HepG2 (cell line): ENCODE results near the gene ZBTB45. TPM values are rescaled to one million over a fixed set of nuclear protein-coding genes. Genes with fewer than 3 reads are reported as not detected.
"Not testable (repeated sequence)": the region's sequence is repeated elsewhere in the genome, so short reads cannot be mapped to it uniquely, and the experiment has no call there.

Source experiments
- ATAC-seq: fragments of 200-7000 bp; cut with Tn5 transposase; 3 replicates; pipeline ENCODE4 v1.9.1; 2020; ENCODE audit warnings: mild to moderate bottlenecking, moderate library complexity
- BruUV-seq: library from RNA; stranded (reverse); fragments of 400-500 nt; replicated peaks from 2 replicates; lab custom pipeline; 2021; lab: Mats Ljungman, UMichigan
- CTCF ChIA-PET: fragments of 300-600 bp; formaldehyde crosslinking; extraction: SDS; loops from one replicate; lab custom pipeline; 2021; ENCODE audit warnings: low total read pairs, inconsistent platforms, low intra/inter-chr PET ratio; lab: Yijun Ruan, JAX
- POLR2A ChIA-PET: fragments of 350-600 bp; sonication (Branson Sonifier 250); formaldehyde crosslinking; loops from one replicate; lab custom pipeline; 2020; ENCODE audit warnings: antibody characterized with exemption, inconsistent platforms; lab: Yijun Ruan, JAX
- DNase-seq: peaks from one replicate; pipeline ENCODE4 v3.0.0-alpha.2; 2015; ENCODE audit warnings: low spot score
- FAIRE-seq: peaks from 3 replicates; lab custom pipeline; 2011; peaks lifted over from hg19 to GRCh38; lab: Jason Lieb, UNC
- H2AFZ ChIP-seq: one replicate; pipeline ENCODE4 v1.6.1; 2011; ENCODE audit warnings: low read length, inconsistent platforms
- H3K27ac ChIP-seq: fragments of 300-600 bp; 3 replicates; pipeline ENCODE4 v1.8.0; 2011; ENCODE audit warnings: mixed run types, mild to moderate bottlenecking, mixed read lengths, low read length, inconsistent platforms; ENCODE audit not compliant: insufficient read depth; ENCODE audit errors: extremely low read length
- H3K27me3 ChIP-seq, 2 experiments: fragments of 200-600 bp in 1 of 2; 2 replicates in 1 of 2; 3 replicates in 1 of 2; pipeline versions ENCODE4 v1.6.0 to v1.8.0; 2011; ENCODE audit warnings: low read length in 2 of 2, mild to moderate bottlenecking in 2 of 2, moderate library complexity in 2 of 2, inconsistent platforms in 1 of 2; ENCODE audit not compliant: insufficient read depth in 2 of 2, control insufficient read depth in 1 of 2
- H3K36me3 ChIP-seq, 2 experiments: fragments of 200-600 bp in 1 of 2; replicated peaks in 1 of 2; 2 replicates in 1 of 2; 3 replicates in 1 of 2; pipeline versions ENCODE4 v1.5.1 to v1.8.0; 2011; ENCODE audit warnings: low read length in 2 of 2, inconsistent platforms in 1 of 2; ENCODE audit not compliant: insufficient read depth in 2 of 2, control insufficient read depth in 1 of 2
- H3K4me1 ChIP-seq: 2 replicates; pipeline ENCODE4 v1.5.1; 2012; ENCODE audit warnings: low read length, inconsistent platforms; ENCODE audit not compliant: insufficient read depth
- H3K4me2 ChIP-seq: 2 replicates; pipeline ENCODE4 v1.6.0; 2011; ENCODE audit warnings: low read depth, low read length, inconsistent platforms
- H3K4me3 ChIP-seq, 3 experiments: fragments of 200-600 bp in 1 of 3; sonication (generic), shearing (Covaris generic) in 1 of 3; replicated peaks in 1 of 3; 2 replicates each; pipeline ENCODE4 v1.5.1; 2011 to 2016; ENCODE audit warnings: low read length in 3 of 3, inconsistent platforms in 2 of 3, low read depth in 2 of 3, mild to moderate bottlenecking in 2 of 3, control low read depth in 1 of 3, mixed read lengths in 1 of 3; ENCODE audit not compliant: insufficient read depth in 1 of 3
- H3K79me2 ChIP-seq: one replicate; pipeline ENCODE4 v1.6.1; 2011; ENCODE audit warnings: low read length, inconsistent platforms; ENCODE audit not compliant: insufficient read depth
- H3K9ac ChIP-seq: 2 replicates; pipeline ENCODE4 v1.6.0; 2011; ENCODE audit warnings: mild to moderate bottlenecking, low read depth, low read length, inconsistent platforms; ENCODE audit not compliant: insufficient read depth
- H3K9me3 ChIP-seq: 2 replicates; pipeline ENCODE4 v1.5.1; 2012; ENCODE audit warnings: mild to moderate bottlenecking, low read length
- H4K20me1 ChIP-seq: 2 replicates; pipeline ENCODE4 v1.6.0; 2011; ENCODE audit warnings: inconsistent platforms, mild to moderate bottlenecking, low read length, moderate library complexity; ENCODE audit not compliant: insufficient read depth
- HES4 ChIP-seq: sonication (generic); formaldehyde crosslinking; IDR thresholded peaks from 2 replicates; pipeline ENCODE4 v1.9.0; 2021; ENCODE audit warnings: mild to moderate bottlenecking, missing genetic modification reagents, borderline replicate concordance
- JUND ChIP-seq: sonication (generic); formaldehyde crosslinking; IDR thresholded peaks from 2 replicates; pipeline ENCODE4 v1.8.0; 2022; ENCODE audit warnings: mild to moderate bottlenecking, missing genetic modification reagents
- MNT ChIP-seq: fragments of 450-650 bp; IDR thresholded peaks from 2 replicates; pipeline ENCODE4 v1.6.1; 2016
- POGZ ChIP-seq: sonication (generic); formaldehyde crosslinking; IDR thresholded peaks from 2 replicates; pipeline ENCODE4 v1.4.0; 2020; ENCODE audit warnings: mild to moderate bottlenecking, missing genetic modification reagents
- XBP1 ChIP-seq: sonication (generic); formaldehyde crosslinking; IDR thresholded peaks from 2 replicates; pipeline ENCODE4 v1.5.0; 2020; ENCODE audit warnings: missing genetic modification reagents
- ZNF362 ChIP-seq: sonication (generic); formaldehyde crosslinking; IDR thresholded peaks from 2 replicates; pipeline ENCODE4 v1.4.0; 2020; ENCODE audit warnings: missing genetic modification reagents, mild to moderate bottlenecking, borderline replicate concordance
- ZNF460 ChIP-seq: sonication (generic); formaldehyde crosslinking; IDR thresholded peaks from 2 replicates; pipeline ENCODE4 v1.5.1; 2020; ENCODE audit warnings: missing genetic modification reagents, mild to moderate bottlenecking, borderline replicate concordance
- ZNF580 ChIP-seq: IDR thresholded peaks from 2 replicates; pipeline ENCODE4 v1.6.1; 2016; ENCODE audit warnings: low read depth, borderline replicate concordance
- ZNF704 ChIP-seq: sonication (generic); formaldehyde crosslinking; IDR thresholded peaks from 2 replicates; pipeline ENCODE4 v1.8.1; 2023; ENCODE audit warnings: mild to moderate bottlenecking, inconsistent platforms, moderate library complexity, missing genetic modification reagents, borderline replicate concordance
- WGBS: methylation state at CpG from one replicate; pipeline ENCODE4 v1.1.6; 2017; ENCODE audit warnings: low lambda C conversion rate; 5-methylcytosine and 5-hydroxymethylcytosine counted together
- in situ Hi-C: cut with HindIII; loops from 2 replicates; pipeline ENCODE4 v1.10.0; 2017; ENCODE audit warnings: low pct_unique_long_range_greater_than_20kb; ENCODE audit not compliant: extremely low pct_ligation_motif_present
- intact Hi-C: fragments of 100-400 bp; cut with micrococcal nuclease; formaldehyde crosslinking; loops from one replicate; pipeline ENCODE4 v1.10.0; 2022; ENCODE audit not compliant: unreplicated experiment
- polyA plus RNA-seq, 8 experiments: library from polyadenylated mRNA; depleted of rRNA in 3 of 8; stranded (reverse) in 7 of 8; unstranded in 1 of 8; fragments of >200 nt; fragmentation: Illumina TruSeq in 4 of 8; extraction: Trizol in 4 of 8; gene quantifications; 2 replicates each; pipeline versions ENCODE4 v1.2.1 to v1.2.3, GENCODE V29; 2011 to 2016; ENCODE audit warnings: low read depth in 4 of 8, missing spikeins in 1 of 8, mixed read lengths in 1 of 8; ENCODE audit not compliant: insufficient read depth in 1 of 8
- total RNA-seq, 5 experiments: library from RNA; depleted of rRNA; stranded (reverse); fragments of >200 nt; fragmentation: Illumina TruSeq; extraction: Trizol; gene quantifications; 2 replicates each; pipeline ENCODE4 v1.2.3, GENCODE V29; 2016; ENCODE audit warnings: low read depth in 1 of 5

Gene ZBTB45
- total and polyA plus RNA-seq, 2 of the 13 experiments (the other 11 are each of a cell fraction or from before 2014, with no cell fraction given), result 3.0 to 3.7 TPM

- TF ChIP-seq JUND (CRISPR knock-in tag), result no peak
Observed at GRCh38 chr19:58491393-58491792, 28.2 kb downstream of the ZBTB45 start (continued).

GRCh38 chr19:58484349-58484748 is 35.3 kb downstream of the ZBTB45 start:
- CTCF ChIA-PET, H3K4me1 ChIP-seq, ATAC-seq, BruUV-seq, H3K9me3 ChIP-seq, FAIRE-seq, H2AFZ ChIP-seq, H4K20me1 ChIP-seq, H3K27me3 ChIP-seq, H3K27ac ChIP-seq, H3K4me2 ChIP-seq, H3K9ac ChIP-seq, POLR2A ChIA-PET, intact Hi-C loops, H3K79me2 ChIP-seq, H3K4me3 ChIP-seq, DNase-seq, in situ Hi-C loops: not testable (repeated sequence)
- peaks cover 1 to 18% of the 10 kb centered on the region in 2 experiments; a peak in 2 of 5 replicates for H3K36me3 ChIP-seq
- 93% methylated on average over 5 of the region's 5 CpGs for WGBS
- TF ChIP-seq ZNF460 (CRISPR knock-in tag), result peak; percentile 79; the same call in 1 of the 2 replicates
- peak; percentile 64 for TF ChIP-seq ZNF362 (CRISPR knock-in tag)

- Histone ChIP-seq H2AFZ (no peak overlapping the region), H3K79me2 (no peaks in the 10 kb centered on the region), H3K4me1 (no peaks in the 10 kb centered on the region), H3K4me3 (no peak overlapping the region), H3K27me3 (no peaks in the 10 kb centered on the region), H4K20me1 (no peaks in the 10 kb centered on the region), H3K4me2 (no peak overlapping the region), H3K27ac (no peak overlapping the region), H3K36me3 (peaks cover 1 to 18% of the 10 kb centered on the region in 2 experiments; a peak in 2 of 5 replicates), H3K9me3 (no peaks in the 10 kb centered on the region), H3K9ac (no peak overlapping the region)
- BruUV-seq, result no TSS peak
- ChIA-PET CTCF (no interaction called here), POLR2A (no interaction called here)
- FAIRE-seq, result no peak
- 100% methylated on average over 2 of the region's 2 CpGs for WGBS
- intact Hi-C loops, result no loop called here
- in situ Hi-C loops, result no loop called here
- ATAC-seq, result no peak
- DNase-seq, result no peak
- TF ChIP-seq ZNF580 (CRISPR knock-in tag) (no peak), POGZ (CRISPR knock-in tag) (no peak), HES4 (CRISPR knock-in tag) (no peak), XBP1 (CRISPR knock-in tag) (no peak), MNT (no peak), ZNF704 (CRISPR knock-in tag) (no peak)
Observed at GRCh38 chr19:58483776-58484175, 35.8 kb downstream of the ZBTB45 start.
